ENCODE data around the gene PLD1.

- TF ChIP-seq EP300 (IDR thresholded peaks at IDR 0.05) = no peak
- TF ChIP-seq, protein P1, sequence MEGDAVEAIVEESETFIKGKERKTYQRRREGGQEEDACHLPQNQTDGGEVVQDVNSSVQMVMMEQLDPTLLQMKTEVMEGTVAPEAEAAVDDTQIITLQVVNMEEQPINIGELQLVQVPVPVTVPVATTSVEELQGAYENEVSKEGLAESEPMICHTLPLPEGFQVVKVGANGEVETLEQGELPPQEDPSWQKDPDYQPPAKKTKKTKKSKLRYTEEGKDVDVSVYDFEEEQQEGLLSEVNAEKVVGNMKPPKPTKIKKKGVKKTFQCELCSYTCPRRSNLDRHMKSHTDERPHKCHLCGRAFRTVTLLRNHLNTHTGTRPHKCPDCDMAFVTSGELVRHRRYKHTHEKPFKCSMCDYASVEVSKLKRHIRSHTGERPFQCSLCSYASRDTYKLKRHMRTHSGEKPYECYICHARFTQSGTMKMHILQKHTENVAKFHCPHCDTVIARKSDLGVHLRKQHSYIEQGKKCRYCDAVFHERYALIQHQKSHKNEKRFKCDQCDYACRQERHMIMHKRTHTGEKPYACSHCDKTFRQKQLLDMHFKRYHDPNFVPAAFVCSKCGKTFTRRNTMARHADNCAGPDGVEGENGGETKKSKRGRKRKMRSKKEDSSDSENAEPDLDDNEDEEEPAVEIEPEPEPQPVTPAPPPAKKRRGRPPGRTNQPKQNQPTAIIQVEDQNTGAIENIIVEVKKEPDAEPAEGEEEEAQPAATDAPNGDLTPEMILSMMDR (IDR thresholded peaks at IDR 0.05) = no peak
These were observed 31.8 kb downstream of the PLD1 start for GRCh38 chr3:171778493-171778892.
